Stimulated activated CD8-positive, alpha-beta memory T cell treated with anti-CD3 and anti-CD28 coated beads, Interleukin-12 subunit alpha, Interleukin-12 subunit beta, amount 100 ng/mL, for 1 hour (primary cell): ENCODE data around the gene CHKB.
"Not testable (repeated sequence)": the region's sequence is repeated elsewhere in the genome, so short reads cannot be mapped to it uniquely, and the experiment has no call there.

ENCODE experiments used
- DNase-seq: peaks from one replicate; pipeline ENCODE4 v3.0.0-alpha.2; 2020; ENCODE audit warnings: low read depth

The CHKB gene

GRCh38 chr22:50612528-50613221 is 30.0 kb upstream of the CHKB start:
- DNase-seq: no peak

GRCh38 chr22:50612168-50612527 is 29.5 kb upstream of the CHKB start:
- DNase-seq: no peak

- DNase-seq: no peak
Observed at GRCh38 chr22:50611341-50612060, 28.9 kb upstream of the CHKB start.

GRCh38 chr22:50610581-50610980 is 27.9 kb upstream of the CHKB start:
- DNase-seq: no peak

- no peak for DNase-seq
Observed at GRCh38 chr22:50610041-50610451, 27.4 kb upstream of the CHKB start.

GRCh38 chr22:50609599-50609998 is 26.9 kb upstream of the CHKB start:
- no peak for DNase-seq

- DNase-seq: no peak
Observed at GRCh38 chr22:50608996-50609395, 26.3 kb upstream of the CHKB start.

GRCh38 chr22:50608058-50608840 is 25.6 kb upstream of the CHKB start:
- DNase-seq: not testable (repeated sequence)

GRCh38 chr22:50607659-50608020 is 25.0 kb upstream of the CHKB start:
- DNase-seq: no peak

GRCh38 chr22:50606946-50607658 is 24.5 kb upstream of the CHKB start:
- no peak for DNase-seq

GRCh38 chr22:50606165-50606945 is 23.7 kb upstream of the CHKB start:
- no peak for DNase-seq

GRCh38 chr22:50605613-50606074 is 23.0 kb upstream of the CHKB start:
- DNase-seq: no peak

- no peak for DNase-seq
Observed at GRCh38 chr22:50605002-50605612, 22.5 kb upstream of the CHKB start.

- DNase-seq: no peak
Observed at GRCh38 chr22:50604256-50605001, 21.8 kb upstream of the CHKB start.

GRCh38 chr22:50603511-50604255 is 21.0 kb upstream of the CHKB start:
- no peak for DNase-seq

GRCh38 chr22:50602338-50602700 is 19.7 kb upstream of the CHKB start:
- no peak for DNase-seq

- DNase-seq: no peak
Observed at GRCh38 chr22:50601669-50602337, 19.2 kb upstream of the CHKB start.

- no peak for DNase-seq
Observed at GRCh38 chr22:50600967-50601668, 18.5 kb upstream of the CHKB start.
